ENCODE measurements around the gene SLC5A11. TPM values are rescaled to one million over a fixed set of nuclear protein-coding genes. Genes with fewer than 3 reads are reported as not detected.

SLC5A11 gene
- total and polyA plus RNA-seq, 2 of the 13 experiments (the other 11 are each of a cell fraction or from before 2014, with no cell fraction given): 1.2 to 3.3 TPM

DNA sequence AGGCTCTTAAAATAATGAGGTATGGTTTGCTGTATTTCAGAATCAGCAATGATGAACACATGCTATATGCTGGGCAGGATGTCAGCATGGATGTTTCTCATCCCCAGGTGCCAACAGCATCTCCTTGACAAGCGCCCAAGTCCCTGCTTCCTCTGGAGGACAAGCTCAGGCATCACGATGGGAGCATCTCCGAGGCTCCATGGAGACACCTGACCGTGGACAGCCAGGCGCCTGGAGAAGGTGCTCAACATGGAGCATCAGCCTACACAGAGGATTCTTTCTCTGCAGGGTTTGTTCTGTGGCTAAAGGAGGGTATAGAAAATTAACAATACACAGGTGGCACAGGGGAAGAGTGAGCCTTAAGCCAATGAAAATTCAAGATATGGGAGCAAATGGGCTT is 72.1 kb downstream of the SLC5A11 start (continued):
- no peak for TF ChIP-seq RBFOX2 (IDR thresholded peaks at IDR 0.05; ENCODE audit: low read depth, low read length)

DNA sequence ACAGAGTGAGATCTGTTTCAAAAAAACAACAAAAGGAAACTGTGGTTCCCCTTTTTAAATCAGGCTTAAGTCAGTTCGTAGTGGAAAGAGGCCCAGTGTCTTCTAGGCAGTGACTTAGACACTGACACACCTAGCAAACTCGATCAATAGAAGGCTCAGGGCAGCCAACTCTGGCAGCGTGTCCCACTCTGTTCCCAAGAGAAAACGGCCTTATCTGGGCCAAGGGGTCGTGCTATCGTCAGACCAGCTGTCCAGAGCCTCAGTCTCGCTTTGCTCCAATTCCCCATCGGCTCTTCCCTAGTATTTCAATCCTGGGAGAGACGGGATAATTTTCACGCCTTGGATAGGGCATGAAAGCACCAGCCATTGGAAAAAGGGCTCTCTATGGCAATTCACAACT is 72.9 kb downstream of the SLC5A11 start:
- H3K27me3 ChIP-seq (ENCODE audit: control insufficient read depth in 1 of 2, insufficient read depth in 2 of 2, low read length in 2 of 2): no peaks in the 10 kb centered on the region
- H3K9me3 ChIP-seq (ENCODE audit: low read length): no peaks in the 10 kb centered on the region
- no peak overlapping the region for H3K9ac ChIP-seq (ENCODE audit: insufficient read depth, low read depth, low read length)
- FAIRE-seq (no peak), DNase-seq (ENCODE audit: low spot score) (no peak), ATAC-seq (no peak)
- H3K27ac ChIP-seq (ENCODE audit: extremely low read length, insufficient read depth, low read length): no peak overlapping the region
- H4K20me1 ChIP-seq (ENCODE audit: insufficient read depth, low read length): no peaks in the 10 kb centered on the region
- H3K4me3 ChIP-seq (replicated peaks in 1 of 3; ENCODE audit: insufficient read depth in 1 of 3, low read depth in 2 of 3, low read length in 3 of 3): no peak overlapping the region
- intact Hi-C loops (cut with micrococcal nuclease; ENCODE audit: unreplicated experiment): no loop called here
- POLR2A ChIA-PET: no interaction called here
- in situ Hi-C loops (cut with HindIII; ENCODE audit: extremely low pct_ligation_motif_present, low pct_unique_long_range_greater_than_20kb): no loop called here
- H3K36me3 ChIP-seq (replicated peaks in 1 of 2; ENCODE audit: control insufficient read depth in 1 of 2, insufficient read depth in 2 of 2, low read length in 2 of 2): peaks cover 28 to 48% of the 10 kb centered on the region in 2 experiments; a peak in 4 of 5 replicates
- peak; percentile 3; the same call in 1 of the 2 replicates for TF ChIP-seq ZNF121 (CRISPR knock-in tag; IDR thresholded peaks at IDR 0.05)
- TF ChIP-seq ZFY (CRISPR knock-in tag; IDR thresholded peaks at IDR 0.05): no peak
- CTCF ChIA-PET (ENCODE audit: low intra/inter-chr PET ratio, low total read pairs): no interaction called here
- H3K79me2 ChIP-seq (ENCODE audit: insufficient read depth, low read length): no peaks in the 10 kb centered on the region
- BruUV-seq (replicated peaks): no TSS peak
- WGBS (ENCODE audit: low lambda C conversion rate): 93% methylated on average over 10 of the region's 10 CpGs
- no peak overlapping the region for H2AFZ ChIP-seq (ENCODE audit: low read length)
- H3K4me2 ChIP-seq (ENCODE audit: low read depth, low read length): no peak overlapping the region
- no peaks in the 10 kb centered on the region for H3K4me1 ChIP-seq (ENCODE audit: insufficient read depth, low read length)

DNA sequence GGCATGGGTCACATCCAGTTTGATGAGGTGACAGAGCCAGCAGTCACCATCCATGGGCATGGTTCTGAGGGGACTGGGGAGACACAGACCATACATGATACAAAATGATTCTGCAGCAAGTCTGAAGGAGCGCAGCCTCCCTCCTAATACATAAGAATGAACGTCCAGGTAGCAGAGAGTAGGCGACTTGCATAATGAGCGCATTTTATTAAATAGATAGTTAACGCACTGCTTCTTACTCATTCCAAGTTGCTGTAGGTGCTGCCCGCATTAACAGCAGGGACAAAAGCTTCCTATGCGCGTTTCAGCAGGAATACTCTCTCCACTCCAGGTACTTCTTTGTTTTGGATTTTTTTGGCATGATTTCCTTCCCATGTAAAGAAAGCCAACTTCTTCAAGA is 73.8 kb downstream of the SLC5A11 start:
- intact Hi-C loops (cut with micrococcal nuclease; ENCODE audit: unreplicated experiment): no loop called here
- TF ChIP-seq, protein P1, sequence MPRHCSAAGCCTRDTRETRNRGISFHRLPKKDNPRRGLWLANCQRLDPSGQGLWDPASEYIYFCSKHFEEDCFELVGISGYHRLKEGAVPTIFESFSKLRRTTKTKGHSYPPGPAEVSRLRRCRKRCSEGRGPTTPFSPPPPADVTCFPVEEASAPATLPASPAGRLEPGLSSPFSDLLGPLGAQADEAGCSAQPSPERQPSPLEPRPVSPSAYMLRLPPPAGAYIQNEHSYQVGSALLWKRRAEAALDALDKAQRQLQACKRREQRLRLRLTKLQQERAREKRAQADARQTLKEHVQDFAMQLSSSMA (CRISPR knock-in tag; IDR thresholded peaks at IDR 0.05): no peak
- TF ChIP-seq ZNF777 (CRISPR knock-in tag; IDR thresholded peaks at IDR 0.05) (no peak), ZFY (CRISPR knock-in tag; IDR thresholded peaks at IDR 0.05) (no peak), NFE2 (CRISPR knock-in tag; IDR thresholded peaks at IDR 0.05) (no peak), ZNF44 (CRISPR knock-in tag; IDR thresholded peaks at IDR 0.05) (no peak), TEAD2 (CRISPR knock-in tag; IDR thresholded peaks at IDR 0.05) (no peak), ELF1 (CRISPR knock-in tag; IDR thresholded peaks at IDR 0.05) (no peak)
- TF ChIP-seq, protein P2, sequence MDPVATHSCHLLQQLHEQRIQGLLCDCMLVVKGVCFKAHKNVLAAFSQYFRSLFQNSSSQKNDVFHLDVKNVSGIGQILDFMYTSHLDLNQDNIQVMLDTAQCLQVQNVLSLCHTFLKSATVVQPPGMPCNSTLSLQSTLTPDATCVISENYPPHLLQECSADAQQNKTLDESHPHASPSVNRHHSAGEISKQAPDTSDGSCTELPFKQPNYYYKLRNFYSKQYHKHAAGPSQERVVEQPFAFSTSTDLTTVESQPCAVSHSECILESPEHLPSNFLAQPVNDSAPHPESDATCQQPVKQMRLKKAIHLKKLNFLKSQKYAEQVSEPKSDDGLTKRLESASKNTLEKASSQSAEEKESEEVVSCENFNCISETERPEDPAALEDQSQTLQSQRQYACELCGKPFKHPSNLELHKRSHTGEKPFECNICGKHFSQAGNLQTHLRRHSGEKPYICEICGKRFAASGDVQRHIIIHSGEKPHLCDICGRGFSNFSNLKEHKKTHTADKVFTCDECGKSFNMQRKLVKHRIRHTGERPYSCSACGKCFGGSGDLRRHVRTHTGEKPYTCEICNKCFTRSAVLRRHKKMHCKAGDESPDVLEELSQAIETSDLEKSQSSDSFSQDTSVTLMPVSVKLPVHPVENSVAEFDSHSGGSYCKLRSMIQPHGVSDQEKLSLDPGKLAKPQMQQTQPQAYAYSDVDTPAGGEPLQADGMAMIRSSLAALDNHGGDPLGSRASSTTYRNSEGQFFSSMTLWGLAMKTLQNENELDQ (CRISPR knock-in tag; IDR thresholded peaks at IDR 0.05; ENCODE audit: borderline replicate concordance): no peak
- TF ChIP-seq, protein P3, sequence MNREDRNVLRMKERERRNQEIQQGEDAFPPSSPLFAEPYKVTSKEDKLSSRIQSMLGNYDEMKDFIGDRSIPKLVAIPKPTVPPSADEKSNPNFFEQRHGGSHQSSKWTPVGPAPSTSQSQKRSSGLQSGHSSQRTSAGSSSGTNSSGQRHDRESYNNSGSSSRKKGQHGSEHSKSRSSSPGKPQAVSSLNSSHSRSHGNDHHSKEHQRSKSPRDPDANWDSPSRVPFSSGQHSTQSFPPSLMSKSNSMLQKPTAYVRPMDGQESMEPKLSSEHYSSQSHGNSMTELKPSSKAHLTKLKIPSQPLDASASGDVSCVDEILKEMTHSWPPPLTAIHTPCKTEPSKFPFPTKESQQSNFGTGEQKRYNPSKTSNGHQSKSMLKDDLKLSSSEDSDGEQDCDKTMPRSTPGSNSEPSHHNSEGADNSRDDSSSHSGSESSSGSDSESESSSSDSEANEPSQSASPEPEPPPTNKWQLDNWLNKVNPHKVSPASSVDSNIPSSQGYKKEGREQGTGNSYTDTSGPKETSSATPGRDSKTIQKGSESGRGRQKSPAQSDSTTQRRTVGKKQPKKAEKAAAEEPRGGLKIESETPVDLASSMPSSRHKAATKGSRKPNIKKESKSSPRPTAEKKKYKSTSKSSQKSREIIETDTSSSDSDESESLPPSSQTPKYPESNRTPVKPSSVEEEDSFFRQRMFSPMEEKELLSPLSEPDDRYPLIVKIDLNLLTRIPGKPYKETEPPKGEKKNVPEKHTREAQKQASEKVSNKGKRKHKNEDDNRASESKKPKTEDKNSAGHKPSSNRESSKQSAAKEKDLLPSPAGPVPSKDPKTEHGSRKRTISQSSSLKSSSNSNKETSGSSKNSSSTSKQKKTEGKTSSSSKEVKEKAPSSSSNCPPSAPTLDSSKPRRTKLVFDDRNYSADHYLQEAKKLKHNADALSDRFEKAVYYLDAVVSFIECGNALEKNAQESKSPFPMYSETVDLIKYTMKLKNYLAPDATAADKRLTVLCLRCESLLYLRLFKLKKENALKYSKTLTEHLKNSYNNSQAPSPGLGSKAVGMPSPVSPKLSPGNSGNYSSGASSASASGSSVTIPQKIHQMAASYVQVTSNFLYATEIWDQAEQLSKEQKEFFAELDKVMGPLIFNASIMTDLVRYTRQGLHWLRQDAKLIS (CRISPR knock-in tag; IDR thresholded peaks at IDR 0.05): no peak

More for the DNA sequence above, 73.8 kb downstream of the SLC5A11 start:
- Histone ChIP-seq H3K9me3 (ENCODE audit: low read length) (no peaks in the 10 kb centered on the region), H4K20me1 (ENCODE audit: insufficient read depth, low read length) (no peaks in the 10 kb centered on the region), H3K9ac (ENCODE audit: insufficient read depth, low read depth, low read length) (no peak overlapping the region), H3K4me1 (ENCODE audit: insufficient read depth, low read length) (no peaks in the 10 kb centered on the region), H3K27ac (ENCODE audit: extremely low read length, insufficient read depth, low read length) (no peak overlapping the region), H3K36me3 (replicated peaks in 1 of 2; ENCODE audit: control insufficient read depth in 1 of 2, insufficient read depth in 2 of 2, low read length in 2 of 2) (peaks cover 28 to 48% of the 10 kb centered on the region in 2 experiments), H3K27me3 (ENCODE audit: control insufficient read depth in 1 of 2, insufficient read depth in 2 of 2, low read length in 2 of 2) (no peaks in the 10 kb centered on the region), H3K79me2 (ENCODE audit: insufficient read depth, low read length) (no peaks in the 10 kb centered on the region), H2AFZ (ENCODE audit: low read length) (no peak overlapping the region), H3K4me2 (ENCODE audit: low read depth, low read length) (no peak overlapping the region), H3K4me3 (replicated peaks in 1 of 3; ENCODE audit: insufficient read depth in 1 of 3, low read depth in 2 of 3, low read length in 3 of 3) (no peak overlapping the region)
- POLR2A ChIA-PET: no interaction called here
- CTCF ChIA-PET (ENCODE audit: low intra/inter-chr PET ratio, low total read pairs): no interaction called here
- 95% methylated on average over 8 of the region's 8 CpGs for WGBS (ENCODE audit: low lambda C conversion rate)
- DNase-seq (ENCODE audit: low spot score): no peak
- BruUV-seq (replicated peaks): TSS peak; percentile 80
- no peak for FAIRE-seq
- in situ Hi-C loops (cut with HindIII; ENCODE audit: extremely low pct_ligation_motif_present, low pct_unique_long_range_greater_than_20kb): no loop called here
- ATAC-seq: no peak

All from HepG2 (cell line).